Mesodermal cell (in vitro differentiated cells): ENCODE data around the gene FBXL15.

Experiments used
- H3K27ac ChIP-seq: 2 replicates; pipeline ENCODE4 v1.7.0; 2013; ENCODE audit warnings: mild to moderate bottlenecking, low read depth, low read length, moderate library complexity; ENCODE audit not compliant: severe bottlenecking
- H3K36me3 ChIP-seq: 2 replicates; pipeline ENCODE4 v1.7.1; 2013; ENCODE audit warnings: mild to moderate bottlenecking, low read length, moderate library complexity; ENCODE audit not compliant: control insufficient read depth, insufficient read depth
- H3K4me1 ChIP-seq: one replicate; pipeline ENCODE4 v1.7.1; 2013; ENCODE audit warnings: mild to moderate bottlenecking, low read length; ENCODE audit not compliant: insufficient read depth, control insufficient read depth, poor library complexity, severe bottlenecking
- H3K4me3 ChIP-seq: 2 replicates; pipeline ENCODE4 v1.7.0; 2013; ENCODE audit warnings: low read length, control low read depth, mild to moderate bottlenecking; ENCODE audit not compliant: insufficient read depth, poor library complexity, severe bottlenecking; ENCODE audit errors: extremely low read depth
- H3K9me3 ChIP-seq: 2 replicates; pipeline ENCODE4 v1.7.1; 2013; ENCODE audit warnings: mild to moderate bottlenecking, low read length, moderate library complexity; ENCODE audit not compliant: control insufficient read depth
- WGBS, 2 experiments: methylation state at CpG; one replicate each; pipeline ENCODE4 v1.1.5; 2013; ENCODE audit warnings: missing lambda C conversion rate in 2 of 2; ENCODE audit not compliant: insufficient coverage in 2 of 2; 5-methylcytosine and 5-hydroxymethylcytosine counted together

The FBXL15 gene

DNA sequence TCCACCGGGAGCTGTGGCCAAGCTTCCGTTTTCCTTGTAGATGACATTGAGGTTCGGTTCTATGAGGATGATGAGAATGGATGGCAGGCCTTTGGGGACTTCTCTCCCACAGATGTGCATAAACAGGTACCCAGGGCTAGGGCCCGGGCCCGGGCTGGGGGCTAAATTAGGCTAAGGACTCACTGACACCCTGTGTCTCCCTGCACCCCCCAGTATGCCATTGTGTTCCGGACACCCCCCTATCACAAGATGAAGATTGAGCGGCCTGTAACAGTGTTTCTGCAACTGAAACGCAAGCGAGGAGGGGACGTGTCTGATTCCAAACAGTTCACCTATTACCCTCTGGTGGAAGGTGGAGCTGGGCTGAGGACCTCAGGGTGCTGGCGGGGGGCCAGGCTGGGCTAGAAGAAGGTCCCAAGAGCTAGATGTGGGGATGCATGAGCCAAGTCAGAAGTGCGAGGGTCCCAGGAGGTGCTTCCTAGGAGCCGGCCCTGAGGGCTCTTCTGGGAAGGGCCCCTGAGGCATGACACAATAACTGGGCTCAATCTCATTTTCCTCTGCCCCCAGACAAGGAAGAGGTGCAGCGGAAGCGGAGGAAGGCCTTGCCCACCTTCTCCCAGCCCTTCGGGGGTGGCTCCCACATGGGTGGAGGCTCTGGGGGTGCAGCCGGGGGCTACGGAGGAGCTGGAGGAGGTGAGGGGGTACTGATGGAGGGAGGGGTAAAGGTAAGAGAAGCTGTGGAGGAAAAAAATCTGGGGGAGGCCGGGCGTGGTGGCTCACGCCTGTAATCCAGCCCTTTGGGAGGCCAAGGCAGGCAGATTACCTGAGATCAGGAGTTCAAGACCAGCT, 22.2 kb upstream of the FBXL15 start:
- H3K9me3 ChIP-seq, result no peaks in the 10 kb centered on the region
- 95% methylated on average over 8 to 15 of the region's 21 CpGs for WGBS, 2 experiments
- no peak overlapping the region for H3K4me3 ChIP-seq
- H3K27ac ChIP-seq, result no peak overlapping the region
- peaks cover 26% of the 10 kb centered on the region for H3K36me3 ChIP-seq
- peaks cover 26% of the 10 kb centered on the region for H3K4me1 ChIP-seq

DNA sequence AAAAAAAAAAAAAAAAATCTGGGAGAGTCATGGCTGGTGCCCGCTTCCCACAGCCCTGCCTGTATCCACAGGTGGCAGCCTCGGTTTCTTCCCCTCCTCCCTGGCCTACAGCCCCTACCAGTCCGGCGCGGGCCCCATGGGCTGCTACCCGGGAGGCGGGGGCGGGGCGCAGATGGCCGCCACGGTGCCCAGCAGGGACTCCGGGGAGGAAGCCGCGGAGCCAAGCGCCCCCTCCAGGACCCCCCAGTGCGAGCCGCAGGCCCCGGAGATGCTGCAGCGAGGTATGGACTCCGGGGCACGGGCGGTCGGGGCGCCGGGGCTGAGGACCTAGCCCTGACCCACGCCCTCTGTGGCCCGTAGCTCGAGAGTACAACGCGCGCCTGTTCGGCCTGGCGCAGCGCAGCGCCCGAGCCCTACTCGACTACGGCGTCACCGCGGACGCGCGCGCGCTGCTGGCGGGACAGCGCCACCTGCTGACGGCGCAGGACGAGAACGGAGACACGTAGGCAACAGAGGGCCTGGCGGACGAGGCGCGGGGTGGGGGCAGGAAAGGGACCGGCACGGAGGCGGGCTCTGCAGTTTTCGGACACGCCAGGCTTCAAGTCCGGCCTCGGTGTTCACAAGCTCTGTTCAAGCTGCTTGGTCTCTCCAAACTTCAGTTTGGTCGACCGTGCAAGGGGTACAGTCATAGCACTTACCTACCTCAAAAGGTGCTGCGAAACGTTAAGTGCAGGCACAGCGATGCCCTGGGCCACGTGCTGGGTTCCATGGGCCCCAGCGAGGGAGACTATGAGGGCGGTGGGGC, 21.2 kb upstream of the FBXL15 start:
- H3K9me3 ChIP-seq, result no peaks in the 10 kb centered on the region
- peak overlapping the region; percentile 49 for H3K27ac ChIP-seq
- H3K36me3 ChIP-seq, result peaks cover 26% of the 10 kb centered on the region
- H3K4me3 ChIP-seq, result peak overlapping the region; percentile 40
- 8 to 9% methylated on average over 64 to 66 of the region's 72 CpGs for WGBS, 2 experiments
- peaks cover 26% of the 10 kb centered on the region for H3K4me1 ChIP-seq

- H3K36me3 ChIP-seq, result peaks cover 26% of the 10 kb centered on the region
- H3K27ac ChIP-seq, result no peak overlapping the region
- H3K9me3 ChIP-seq, result no peaks in the 10 kb centered on the region
- no peak overlapping the region for H3K4me3 ChIP-seq
- WGBS, 2 experiments, result 94 to 97% methylated on average over 11 to 13 of the region's 17 CpGs
- H3K4me1 ChIP-seq, result peaks cover 21% of the 10 kb centered on the region
Measured at GRCh38 chr10:102400076-102400475, 20.6 kb upstream of the FBXL15 start.

DNA sequence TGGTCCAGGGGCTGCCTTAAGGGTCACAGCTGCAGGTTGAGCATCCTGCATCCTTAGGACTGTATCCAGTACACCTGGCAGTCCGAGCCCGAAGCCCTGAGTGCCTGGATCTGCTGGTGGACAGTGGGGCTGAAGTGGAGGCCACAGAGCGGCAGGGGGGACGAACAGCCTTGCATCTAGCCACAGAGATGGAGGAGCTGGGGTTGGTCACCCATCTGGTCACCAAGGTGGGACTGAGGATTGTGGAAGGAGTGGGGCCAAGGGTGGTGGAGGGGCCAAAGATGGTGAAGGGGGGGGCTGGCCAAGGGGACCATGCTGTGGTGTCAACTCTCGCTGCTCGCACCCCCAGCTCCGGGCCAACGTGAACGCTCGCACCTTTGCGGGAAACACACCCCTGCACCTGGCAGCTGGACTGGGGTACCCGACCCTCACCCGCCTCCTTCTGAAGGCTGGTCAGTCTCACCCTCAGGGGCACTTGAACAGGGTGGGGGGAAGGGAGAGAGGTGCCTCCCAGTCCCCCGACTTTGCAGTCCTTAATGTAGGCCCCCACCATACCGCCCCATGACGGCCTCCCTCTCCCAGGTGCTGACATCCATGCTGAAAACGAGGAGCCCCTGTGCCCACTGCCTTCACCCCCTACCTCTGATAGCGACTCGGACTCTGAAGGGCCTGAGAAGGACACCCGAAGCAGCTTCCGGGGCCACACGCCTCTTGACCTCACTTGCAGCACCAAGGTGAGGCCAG, 19.9 kb upstream of the FBXL15 start:
- H3K27ac ChIP-seq, result no peak overlapping the region
- no peaks in the 10 kb centered on the region for H3K9me3 ChIP-seq
- peaks cover 21% of the 10 kb centered on the region for H3K4me1 ChIP-seq
- H3K4me3 ChIP-seq, result no peak overlapping the region
- peaks cover 26% of the 10 kb centered on the region for H3K36me3 ChIP-seq
- whole genome bisulfite sequencing, 2 experiments, result 95 to 98% methylated on average over 17 to 21 of the region's 22 CpGs

DNA sequence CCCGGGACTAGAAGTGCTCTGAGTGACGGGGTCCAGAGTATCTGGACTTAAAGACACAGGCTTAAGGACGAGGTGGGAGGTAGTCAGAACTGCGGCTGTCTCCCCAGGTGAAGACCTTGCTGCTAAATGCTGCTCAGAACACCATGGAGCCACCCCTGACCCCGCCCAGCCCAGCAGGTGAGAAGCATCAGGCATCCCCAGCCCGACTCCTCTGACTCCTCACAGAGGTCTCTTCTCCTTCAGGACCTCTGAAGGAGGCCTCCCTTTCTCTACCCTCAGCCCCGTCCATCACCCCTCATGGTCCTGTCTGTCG, 19.3 kb upstream of the FBXL15 start:
- peaks cover 26% of the 10 kb centered on the region for H3K36me3 ChIP-seq
- H3K4me1 ChIP-seq, result peaks cover 17% of the 10 kb centered on the region
- H3K9me3 ChIP-seq, result no peaks in the 10 kb centered on the region
- H3K27ac ChIP-seq, result no peak overlapping the region
- H3K4me3 ChIP-seq, result no peak overlapping the region
- WGBS, 2 experiments, result 85 to 93% methylated on average over 6 to 8 of the region's 8 CpGs

- H3K9me3 ChIP-seq, result no peaks in the 10 kb centered on the region
- no peak overlapping the region for H3K4me3 ChIP-seq
- H3K27ac ChIP-seq, result no peak overlapping the region
- WGBS, 2 experiments, result 79% methylated on average over 12 to 13 of the region's 18 CpGs
- peaks cover 26% of the 10 kb centered on the region for H3K36me3 ChIP-seq
- H3K4me1 ChIP-seq, result peaks cover 15% of the 10 kb centered on the region
Measured at GRCh38 chr10:102401735-102402511, 18.7 kb upstream of the FBXL15 start.

GRCh38 chr10:102402512-102402896, 18.1 kb upstream of the FBXL15 start:
- Histone ChIP-seq H3K4me1 (peaks cover 15% of the 10 kb centered on the region), H3K27ac (no peak overlapping the region), H3K9me3 (no peaks in the 10 kb centered on the region), H3K36me3 (peaks cover 24% of the 10 kb centered on the region), H3K4me3 (no peak overlapping the region)
- no CpG with 5 or more reads among the region's 5 CpGs for WGBS, 2 experiments

GRCh38 chr10:102403115-102403514, 17.5 kb upstream of the FBXL15 start:
- H3K27ac ChIP-seq, result no peak overlapping the region
- H3K4me3 ChIP-seq, result no peak overlapping the region
- no peaks in the 10 kb centered on the region for H3K9me3 ChIP-seq
- peaks cover 19% of the 10 kb centered on the region for H3K36me3 ChIP-seq
- H3K4me1 ChIP-seq, result peaks cover 15% of the 10 kb centered on the region
- 85 to 98% methylated on average over 4 to 5 of the region's 13 CpGs for WGBS, 2 experiments

DNA sequence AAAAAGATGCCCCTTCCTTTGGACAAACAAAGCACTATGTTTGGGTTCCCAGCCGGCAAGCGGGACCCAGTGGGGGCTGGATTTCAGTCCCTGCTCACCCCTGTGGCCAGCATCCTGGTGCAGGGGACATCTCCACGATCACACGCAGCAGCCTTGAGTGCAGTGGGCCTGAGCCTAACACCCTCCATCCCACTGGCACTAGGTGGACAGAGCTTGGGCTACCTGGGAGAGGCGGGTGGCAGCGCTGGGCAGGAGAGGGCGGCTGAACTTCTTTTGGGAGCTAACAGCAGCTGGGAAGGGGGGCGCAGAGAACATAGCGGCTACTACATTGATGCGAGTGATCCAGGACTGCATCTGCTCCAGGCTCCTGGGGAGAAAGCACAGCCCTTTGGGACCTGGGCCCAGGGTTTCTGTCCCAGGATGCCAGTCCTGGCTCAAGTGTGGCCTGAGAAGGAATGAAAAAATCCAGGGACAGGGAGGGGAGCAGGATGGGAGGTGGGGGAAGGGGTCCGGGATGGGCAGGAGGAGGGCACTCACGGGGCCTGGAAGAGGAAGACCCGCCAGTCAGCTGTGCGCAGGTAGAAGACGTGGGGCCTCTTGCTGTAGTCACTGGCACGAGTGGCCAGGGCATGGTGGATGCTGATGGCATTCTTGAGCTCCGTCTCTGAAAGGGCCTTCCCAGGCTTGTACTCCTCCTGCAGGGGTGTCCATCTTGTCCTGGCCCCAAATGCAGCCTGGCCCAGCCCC, 16.1 kb upstream of the FBXL15 start:
- H3K9me3 ChIP-seq, result no peaks in the 10 kb centered on the region
- no peak overlapping the region for H3K4me3 ChIP-seq
- H3K36me3 ChIP-seq, result peaks cover 13% of the 10 kb centered on the region
- peaks cover 19% of the 10 kb centered on the region for H3K4me1 ChIP-seq
- WGBS, 2 experiments, result 93 to 97% methylated on average over 15 to 17 of the region's 17 CpGs
- H3K27ac ChIP-seq, result no peak overlapping the region
